ENCODE data around the gene OR4N2.
"Not testable (repeated sequence)": the region's sequence is repeated elsewhere in the genome, so short reads cannot be mapped to it uniquely, and the experiment has no call there.

Gene OR4N2, protein sequence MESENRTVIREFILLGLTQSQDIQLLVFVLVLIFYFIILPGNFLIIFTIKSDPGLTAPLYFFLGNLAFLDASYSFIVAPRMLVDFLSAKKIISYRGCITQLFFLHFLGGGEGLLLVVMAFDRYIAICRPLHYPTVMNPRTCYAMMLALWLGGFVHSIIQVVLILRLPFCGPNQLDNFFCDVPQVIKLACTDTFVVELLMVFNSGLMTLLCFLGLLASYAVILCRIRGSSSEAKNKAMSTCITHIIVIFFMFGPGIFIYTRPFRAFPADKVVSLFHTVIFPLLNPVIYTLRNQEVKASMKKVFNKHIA

DNA sequence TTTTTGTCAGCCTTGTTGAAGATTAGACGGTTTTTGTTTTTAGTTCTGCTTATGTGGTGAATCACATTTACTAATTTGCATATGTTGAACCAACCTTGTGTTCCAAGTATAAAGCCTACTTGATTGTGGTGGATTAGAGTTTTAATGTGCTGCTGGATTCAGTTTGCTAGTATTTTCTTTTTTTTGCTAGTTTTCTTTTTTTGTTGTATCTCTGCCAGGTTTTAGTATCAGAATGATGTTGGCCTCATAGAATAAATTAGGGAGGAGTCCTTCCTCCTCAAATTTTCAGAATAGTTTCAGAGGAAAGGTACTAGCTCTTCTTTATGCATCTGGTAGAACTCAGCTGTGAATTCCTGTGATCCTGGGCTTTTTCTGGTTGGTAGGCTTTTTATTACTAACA lies at the start of gene OR4N2:
OR4N2 (plus strand) TSS at position 301 of the 400 bp plus-strand sequence. CDS start 23,679 bp downstream, outside the sequence.
- not testable (repeated sequence) for DNase-seq

DNA sequence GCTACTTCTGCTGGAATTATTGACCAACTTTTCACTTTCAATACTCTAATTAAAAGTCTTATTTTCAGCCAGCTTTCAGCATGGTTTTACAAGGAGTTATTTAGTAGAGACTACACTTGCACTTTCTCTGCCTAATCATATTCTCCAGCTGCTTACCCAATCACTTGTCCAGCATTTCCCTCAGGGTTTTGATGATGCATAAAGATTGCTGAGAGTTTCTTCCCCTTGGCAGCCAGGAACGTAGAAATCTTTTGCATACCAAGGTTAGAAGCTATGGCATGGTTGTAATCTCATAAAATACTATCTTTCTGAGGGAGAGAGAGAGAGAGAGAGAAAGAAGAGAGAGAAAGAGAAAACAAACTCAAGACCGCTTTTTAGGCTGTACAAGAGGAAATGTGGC lies 49.4 kb upstream of the OR4N2 start:
- DNase-seq, result no peak

DNA sequence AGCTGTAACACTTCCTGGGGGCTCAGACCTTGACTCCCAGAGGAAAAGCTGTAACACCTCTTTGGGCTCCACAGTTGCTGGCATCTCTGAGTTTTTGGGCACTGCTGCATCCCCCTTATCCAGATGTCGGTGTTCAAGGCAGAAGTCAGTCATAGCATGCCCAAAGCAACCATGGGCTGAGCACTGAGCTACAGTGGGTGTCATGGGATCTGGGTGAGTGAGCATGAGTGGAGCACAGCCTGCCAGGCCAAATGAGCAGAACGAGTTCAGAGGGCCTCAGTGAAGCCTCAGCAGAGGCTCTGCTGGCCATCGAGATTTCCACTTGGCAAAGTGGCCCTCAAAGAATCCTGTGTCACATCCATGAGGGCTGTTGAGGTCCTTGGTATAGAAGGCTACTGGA lies 32.1 kb upstream of the OR4N2 start:
- not testable (repeated sequence) for DNase-seq

DNA sequence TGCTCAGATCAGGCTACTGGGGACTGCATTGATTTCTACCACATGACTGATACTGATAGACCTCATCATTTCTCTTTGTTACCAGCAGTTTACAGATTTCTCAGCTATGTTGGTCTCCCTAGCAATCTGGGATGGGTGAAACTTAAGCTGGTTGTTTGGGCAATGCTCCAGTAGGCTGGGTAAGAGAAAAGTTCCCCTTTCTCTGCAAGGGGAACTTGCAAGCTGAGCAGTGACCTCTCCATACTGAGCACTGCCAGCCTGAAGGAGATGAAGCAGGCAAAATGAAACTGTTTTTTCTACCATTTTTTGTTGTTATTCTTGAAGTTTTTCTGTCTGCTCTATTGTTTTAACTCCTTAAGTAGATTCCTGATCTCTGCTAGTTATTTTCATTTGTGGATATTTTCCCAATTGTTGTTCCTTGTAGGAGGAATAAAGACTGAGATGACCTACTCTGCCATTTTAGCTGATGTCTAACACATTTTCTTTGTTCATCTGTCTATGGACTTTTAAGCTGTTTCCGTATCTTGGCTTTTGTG lies 31.6 kb upstream of the OR4N2 start:
- no peak for DNase-seq

DNA sequence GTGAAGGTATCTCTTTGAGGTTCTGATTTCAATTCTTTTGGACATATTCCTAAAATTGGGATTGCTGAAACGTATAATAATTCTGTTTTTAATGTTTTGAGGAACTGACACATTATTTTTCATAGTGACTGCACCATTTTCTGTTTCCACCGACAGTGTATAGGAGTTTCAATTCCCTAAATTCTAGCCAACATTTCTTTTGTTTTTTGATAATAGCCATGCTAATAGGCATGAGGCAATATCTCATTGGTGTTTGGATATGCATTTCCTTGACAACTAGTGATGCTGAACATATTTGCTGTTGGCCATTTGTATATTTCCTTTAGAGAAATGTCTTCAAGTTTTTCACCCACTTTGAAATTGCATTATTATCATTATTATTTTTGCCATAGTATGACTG lies 31.1 kb upstream of the OR4N2 start:
- not testable (repeated sequence) for DNase-seq

DNA sequence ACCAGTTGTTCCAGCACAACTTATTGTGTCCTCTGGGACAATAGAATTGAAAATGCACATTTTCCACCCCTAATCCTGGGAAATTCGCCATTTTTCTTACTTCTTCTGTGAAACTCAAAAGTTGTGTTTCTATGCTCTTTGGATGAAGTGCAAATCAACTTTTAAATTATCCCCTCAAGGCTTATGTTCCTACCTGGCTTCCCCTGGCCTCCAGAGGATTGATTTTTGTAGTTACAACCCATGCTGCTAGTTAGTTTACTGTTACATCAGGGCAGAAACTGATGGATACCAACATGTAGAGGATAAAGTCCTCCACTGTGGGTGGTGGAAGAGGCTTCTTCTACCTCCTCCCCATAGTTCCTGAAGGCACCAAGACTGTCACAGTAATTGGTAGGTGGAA lies 30.4 kb upstream of the OR4N2 start, which contains the start of gene OR4M1:
OR4M1 (plus strand) TSS at position 301 of the 400 bp plus-strand sequence. CDS start 6,819 bp downstream, outside the sequence.
- DNase-seq, result not testable (repeated sequence)

DNA sequence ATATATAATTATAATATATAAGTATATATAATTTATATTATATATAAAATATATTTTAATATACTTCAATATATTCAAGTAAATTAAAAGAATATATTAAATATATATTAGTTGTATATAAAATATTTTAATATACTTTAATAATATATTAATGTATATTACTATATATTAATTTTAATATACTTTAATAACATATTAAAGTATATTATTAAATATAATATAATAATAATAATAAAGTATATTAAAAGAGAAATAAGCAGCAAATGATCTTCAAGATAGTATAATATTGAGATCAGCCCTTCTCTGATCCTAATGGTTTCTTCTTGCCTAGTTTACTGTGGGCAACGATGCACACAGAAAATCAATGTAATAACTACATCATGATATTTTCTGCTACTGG lies 28.0 kb upstream of the OR4N2 start:
- no peak for DNase-seq

DNA sequence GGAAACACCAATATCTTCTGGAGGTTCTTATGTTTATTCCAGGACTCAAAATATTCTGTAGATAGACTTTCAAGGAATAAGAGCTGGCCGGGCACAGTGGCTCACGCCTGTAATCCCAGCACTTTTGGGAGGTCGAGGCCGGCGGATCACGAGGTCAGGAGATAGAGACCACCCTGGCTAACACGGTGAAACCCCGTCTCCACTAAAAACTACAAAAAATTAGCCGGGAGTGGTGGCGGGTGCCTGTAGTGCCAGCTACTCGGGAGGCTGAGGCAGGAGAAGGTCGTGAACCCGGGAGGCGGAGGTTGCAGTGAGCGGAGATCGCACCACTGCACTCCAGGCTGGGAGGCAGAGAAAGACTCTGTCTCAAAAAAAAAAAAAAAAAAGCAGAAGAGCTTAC lies 17.7 kb upstream of the OR4N2 start:
- DNase-seq, result not testable (repeated sequence)

DNA sequence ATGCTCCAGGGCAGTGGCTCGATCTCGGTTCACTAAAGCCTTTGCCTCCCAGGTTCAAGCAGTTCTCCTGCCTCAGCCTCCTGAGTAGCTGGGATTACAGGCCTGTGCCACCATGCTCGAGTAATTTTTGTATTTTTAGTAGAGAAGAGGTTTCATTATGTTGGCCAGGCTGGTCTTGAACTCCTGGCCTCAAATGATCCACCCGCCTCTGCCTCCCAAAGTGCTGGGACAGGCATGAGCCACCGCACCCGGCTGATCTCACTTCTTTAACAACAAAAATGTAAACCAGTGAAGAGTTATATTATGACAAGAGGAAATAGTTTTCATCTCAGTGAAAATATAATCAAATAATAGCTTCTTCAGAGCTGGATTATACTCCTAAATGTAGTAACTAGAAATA lies 16.3 kb upstream of the OR4N2 start:
- DNase-seq, result not testable (repeated sequence)

DNA sequence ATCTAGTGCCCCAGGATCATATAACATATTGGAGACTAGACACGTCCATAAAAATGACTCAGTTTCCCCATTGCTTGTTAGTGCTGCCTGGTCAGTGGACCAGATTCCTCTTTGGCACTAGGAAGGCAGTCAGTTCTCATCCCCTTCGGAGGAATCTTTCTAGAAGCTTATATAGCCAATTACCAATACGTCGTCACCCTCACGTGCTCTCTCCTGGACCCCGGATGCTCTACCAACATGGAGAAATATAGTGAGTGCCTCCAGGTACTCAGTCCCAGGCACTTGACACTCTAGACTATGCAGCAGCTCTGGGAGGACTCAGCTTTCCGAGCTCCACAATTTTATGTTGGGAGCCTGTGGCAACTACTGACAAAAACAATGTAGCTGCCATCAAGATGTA lies 15.4 kb upstream of the OR4N2 start:
- DNase-seq, result not testable (repeated sequence)

DNA sequence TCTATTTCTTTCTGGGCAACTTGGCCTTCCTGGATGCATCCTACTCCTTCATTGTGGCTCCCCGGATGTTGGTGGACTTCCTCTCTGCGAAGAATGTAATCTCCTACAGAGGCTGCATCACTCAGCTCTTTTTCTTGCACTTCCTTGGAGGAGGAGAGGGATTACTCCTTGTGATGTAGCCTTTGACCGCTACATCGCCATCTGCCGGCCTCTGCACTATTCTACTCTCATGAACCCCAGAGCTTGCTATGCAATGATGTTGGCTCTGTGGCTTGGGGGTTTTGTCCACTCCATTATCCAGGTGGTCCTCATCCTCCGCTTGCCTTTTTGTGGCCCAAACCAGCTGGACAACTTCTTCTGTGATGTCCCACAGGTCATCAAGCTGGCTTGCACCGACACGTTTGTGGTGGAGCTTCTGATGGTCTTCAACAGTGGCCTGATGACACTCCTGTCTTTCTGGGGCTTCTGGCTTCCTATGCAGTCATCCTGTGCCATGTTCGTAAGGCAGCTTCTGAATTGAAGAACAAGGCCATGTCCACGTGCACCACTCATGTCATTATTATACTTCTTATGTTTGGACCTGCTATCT lies 7.0 kb upstream of the OR4N2 start:
- DNase-seq, result not testable (repeated sequence)

DNA sequence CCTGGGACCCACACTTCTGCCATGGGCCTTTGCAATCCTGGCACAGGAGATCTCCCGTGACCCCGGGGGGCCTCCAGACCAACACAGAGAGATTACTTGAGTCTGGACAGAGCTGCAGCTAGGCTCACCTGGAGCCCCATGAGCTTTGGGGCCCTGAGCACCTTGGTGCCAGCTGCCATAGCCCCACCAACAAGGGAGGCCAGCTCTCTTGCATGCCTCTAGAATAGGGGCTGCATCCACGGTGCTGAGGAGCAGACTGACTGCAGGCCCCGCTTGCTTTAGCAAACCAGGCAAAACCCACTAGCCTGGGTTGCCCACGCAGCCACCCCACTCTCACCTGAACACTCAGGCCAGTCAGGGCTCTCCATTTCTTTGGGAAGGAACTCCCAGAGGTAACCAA lies 3.7 kb upstream of the OR4N2 start:
- DNase-seq, result no peak

DNA sequence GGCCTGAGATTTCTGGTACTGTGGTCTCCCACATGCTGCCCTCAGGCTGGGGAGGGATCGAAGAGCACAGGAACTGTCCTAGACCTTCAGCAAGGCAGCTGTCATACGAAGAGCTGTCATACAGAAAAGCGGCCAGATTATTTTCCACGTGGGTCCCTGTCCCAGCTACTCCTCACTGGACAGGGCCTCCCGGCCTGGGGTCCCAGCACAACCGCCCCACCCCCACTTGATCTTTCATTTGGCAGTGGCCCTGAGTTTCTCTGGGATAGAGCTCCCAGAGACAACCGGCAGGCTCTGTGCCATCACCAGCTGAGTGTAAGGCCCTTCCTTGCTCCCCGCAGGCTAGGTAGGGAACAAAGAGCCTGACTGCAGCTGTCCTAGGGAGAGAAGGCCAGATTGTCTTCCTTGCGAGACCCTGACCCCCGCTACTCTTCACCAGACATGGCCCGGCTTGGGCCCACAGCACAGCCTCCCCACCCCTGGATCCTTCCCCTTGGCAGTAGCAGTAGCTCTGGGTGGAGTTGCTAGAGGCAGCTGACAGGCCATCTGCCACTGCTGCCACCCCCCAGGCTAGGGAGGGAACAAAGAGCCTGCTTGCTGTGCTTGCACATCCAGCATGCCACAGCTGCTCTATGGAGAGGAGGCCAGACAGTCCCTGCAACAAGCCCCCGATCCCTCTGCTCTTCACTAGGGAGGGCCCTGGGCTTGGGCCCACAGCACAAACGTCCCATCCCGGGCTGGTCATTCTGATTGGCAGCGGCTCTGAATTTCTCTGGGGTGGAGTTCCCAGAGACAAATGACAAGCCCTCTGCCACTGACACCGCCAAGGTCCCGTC lies 3.1 kb upstream of the OR4N2 start:
- DNase-seq, result no peak

DNA sequence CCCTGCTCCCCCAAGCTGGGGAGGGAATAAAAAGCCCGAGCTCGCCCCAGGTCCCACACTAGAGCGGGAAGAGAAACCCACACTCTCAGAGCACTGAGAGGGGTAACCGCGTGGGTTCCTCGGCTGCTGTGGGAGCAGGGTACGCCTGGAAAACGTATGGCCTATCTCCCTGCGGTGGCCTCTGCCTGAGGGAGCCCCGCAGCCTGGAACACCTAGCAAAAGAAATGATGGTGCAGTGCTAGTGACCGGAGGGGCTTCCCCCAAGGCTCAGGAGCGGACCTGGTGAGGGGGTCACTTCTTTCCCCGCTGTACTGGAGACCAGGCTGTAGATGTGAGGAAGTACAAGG lies 2.5 kb upstream of the OR4N2 start:
- DNase-seq, result no peak

DNA sequence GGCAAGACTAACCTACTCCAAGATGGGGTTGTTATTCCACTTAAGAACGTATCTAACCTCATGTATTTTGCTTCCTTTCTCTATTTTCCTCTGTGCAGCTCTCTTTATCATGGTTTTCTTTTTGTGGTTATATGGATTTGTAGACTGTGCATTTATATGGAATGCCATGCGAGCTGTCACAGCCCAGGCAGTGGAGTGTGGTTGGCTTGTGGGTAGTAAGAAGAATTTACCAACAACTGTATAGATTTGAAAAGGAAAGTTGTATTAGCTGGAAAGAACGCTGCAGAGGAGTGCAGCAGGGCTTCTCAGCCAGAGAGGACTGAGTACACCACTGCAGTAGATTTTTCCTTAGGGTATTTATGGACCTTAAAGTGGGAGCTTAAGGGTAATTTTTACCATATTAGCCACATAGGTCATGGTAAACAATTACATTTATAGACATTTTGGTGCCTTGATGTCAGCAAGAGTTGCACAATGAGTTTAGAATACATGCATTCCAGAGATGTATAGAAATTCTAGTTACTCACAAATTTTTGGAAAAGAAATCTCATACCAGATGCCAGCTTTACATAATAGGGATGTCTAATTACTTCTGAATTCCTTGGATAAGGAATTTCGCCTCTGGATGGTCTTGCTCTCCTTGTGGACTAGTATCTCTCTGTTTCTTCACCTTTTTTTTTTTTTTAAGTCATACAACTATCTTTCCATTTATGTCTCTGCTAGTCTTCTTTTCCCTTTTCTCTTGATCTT lies 9.8 kb downstream of the OR4N2 start:
- not testable (repeated sequence) for DNase-seq

DNA sequence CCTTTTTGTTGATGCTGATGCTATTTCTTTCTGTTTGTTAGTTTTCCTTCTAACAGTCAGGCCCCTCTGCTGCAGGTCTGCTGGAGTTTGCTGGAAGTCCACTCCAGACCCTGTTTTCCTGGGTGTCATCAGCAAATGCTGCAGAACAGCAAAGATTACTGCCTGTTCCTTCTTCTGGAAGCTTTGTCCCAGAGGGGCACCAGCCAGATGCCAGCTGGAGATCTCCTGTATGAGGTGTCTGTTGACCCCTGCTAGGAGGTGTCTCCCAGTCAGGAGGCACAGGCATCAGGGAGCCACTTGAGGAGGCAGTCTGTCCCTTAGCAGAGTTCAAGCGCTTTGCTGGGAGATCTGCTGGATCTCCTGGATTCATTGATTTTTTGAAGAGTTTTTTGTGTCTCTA lies 16.3 kb downstream of the OR4N2 start:
- not testable (repeated sequence) for DNase-seq

DNA sequence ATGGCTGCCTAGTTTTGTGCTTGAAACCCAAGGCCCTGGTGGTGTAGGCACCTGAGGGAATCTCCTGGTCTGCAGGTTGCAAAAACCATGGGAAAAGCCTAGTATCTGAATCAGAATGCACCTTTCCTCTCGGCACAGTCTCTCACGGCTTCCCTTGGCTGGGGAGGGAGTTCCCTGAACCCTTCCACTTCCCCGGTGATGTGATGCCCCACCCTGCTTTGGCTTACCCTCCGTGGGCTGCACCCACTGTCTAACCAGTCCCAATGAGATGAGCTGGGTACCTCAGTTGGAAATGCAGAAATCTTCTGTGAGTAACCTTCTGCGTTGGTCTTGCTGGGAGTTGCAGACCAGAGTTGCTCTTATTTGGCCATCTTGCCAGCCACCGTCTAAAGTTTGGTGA lies 17.4 kb downstream of the OR4N2 start:
- not testable (repeated sequence) for DNase-seq

DNA sequence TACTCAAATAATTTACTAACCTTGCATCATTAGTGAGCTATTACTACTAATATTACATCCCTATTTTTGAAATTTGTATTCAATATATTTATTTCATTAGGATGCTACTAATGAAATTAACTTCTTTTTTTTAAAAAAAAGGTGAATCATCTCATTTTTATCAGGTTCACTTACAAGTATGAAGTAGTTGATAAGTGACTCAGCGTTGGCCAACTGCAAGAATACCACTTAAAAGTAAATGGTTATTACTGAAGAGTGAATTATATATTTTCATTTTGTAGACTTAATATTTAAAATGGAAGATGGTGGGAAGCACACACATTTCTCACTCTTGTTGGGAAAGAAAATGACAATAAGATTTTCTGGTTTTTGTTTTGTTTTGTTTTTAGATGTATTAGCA lies 19.6 kb downstream of the OR4N2 start:
- no peak for DNase-seq

DNA sequence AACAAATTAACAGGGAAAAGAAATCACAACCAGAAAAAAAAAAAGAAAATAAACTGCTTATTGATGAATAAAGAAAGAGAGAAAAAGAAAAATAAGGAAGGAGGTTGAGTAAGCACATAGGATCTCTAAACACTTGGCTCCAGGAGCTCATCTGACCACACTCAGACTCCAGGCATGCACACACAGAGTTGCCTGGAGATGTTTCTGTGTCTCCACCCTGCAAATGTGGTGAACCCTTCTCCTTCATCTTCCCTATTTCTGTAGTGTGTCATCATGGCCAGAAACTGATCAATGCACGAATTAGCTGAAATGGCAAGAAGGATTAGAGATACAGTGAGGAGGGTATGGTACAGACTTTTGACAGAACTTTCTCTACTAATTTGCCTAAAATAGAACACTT lies 20.2 kb downstream of the OR4N2 start:
- DNase-seq, result no peak

DNA sequence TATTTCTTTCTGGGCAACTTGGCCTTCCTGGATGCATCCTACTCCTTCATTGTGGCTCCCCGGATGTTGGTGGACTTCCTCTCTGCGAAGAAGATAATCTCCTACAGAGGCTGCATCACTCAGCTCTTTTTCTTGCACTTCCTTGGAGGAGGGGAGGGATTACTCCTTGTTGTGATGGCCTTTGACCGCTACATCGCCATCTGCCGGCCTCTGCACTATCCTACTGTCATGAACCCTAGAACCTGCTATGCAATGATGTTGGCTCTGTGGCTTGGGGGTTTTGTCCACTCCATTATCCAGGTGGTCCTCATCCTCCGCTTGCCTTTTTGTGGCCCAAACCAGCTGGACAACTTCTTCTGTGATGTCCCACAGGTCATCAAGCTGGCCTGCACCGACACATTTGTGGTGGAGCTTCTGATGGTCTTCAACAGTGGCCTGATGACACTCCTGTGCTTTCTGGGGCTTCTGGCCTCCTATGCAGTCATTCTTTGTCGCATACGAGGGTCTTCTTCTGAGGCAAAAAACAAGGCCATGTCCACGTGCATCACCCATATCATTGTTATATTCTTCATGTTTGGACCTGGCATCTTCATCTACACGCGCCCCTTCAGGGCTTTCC lies 24.2 kb downstream of the OR4N2 start:
- not testable (repeated sequence) for DNase-seq

DNA sequence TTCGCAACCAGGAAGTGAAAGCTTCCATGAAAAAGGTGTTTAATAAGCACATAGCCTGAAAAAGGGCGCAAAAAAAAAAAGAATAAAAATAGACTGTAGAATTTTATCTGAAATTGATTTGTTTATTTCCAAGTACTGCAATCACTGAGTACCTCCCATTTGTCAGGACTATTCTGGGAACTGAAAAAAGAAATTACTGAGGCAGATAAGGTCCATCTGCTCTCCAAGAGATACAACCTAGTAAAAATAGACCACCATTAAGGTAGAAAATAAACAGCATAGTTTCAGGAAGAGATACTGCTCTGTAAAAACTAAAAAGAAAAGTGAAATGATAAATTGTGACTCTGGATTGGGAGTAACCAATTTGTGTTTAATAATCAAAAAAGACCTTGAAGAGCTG lies 24.7 kb downstream of the OR4N2 start:
- DNase-seq, result no peak

DNA sequence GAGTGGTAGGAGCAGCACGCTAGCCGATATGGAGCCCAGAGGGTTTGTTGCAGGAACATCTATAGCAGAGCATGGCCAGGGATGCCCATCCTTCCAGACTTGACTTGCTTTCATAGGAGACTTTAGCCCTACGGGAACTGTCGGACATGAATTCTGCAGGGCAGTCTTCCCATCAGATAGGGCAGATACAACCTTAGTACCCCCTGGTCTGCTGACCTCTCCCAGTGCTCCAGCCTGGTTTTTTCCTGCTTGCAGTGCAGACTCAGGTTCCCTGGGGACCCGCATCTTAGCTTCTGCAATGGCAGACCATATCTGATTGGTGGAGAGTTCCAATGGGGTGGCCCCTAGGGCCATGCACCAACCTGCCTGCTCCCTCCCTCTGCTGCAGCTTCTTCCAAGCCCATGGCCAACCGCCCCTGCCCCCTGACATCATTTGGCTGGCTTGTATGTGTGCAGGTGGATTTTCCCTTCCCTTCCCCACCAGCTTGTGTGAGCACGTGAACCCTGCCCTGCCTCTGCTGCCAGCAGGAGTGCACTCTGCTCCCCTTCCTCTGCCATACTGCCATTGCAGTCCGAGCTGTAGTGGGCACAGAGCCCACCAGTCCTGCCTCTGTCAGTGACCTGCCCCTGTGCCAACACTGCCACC lies 30.8 kb downstream of the OR4N2 start:
- not testable (repeated sequence) for DNase-seq

Data from stimulated activated CD4-positive, alpha-beta T cell treated with anti-CD3 and anti-CD28 coated beads, Interleukin-4, amount 100 ng/mL, for 1 hour (primary cell).